Small intestine (tissue), 7 donors: Measurements from ENCODE around the gene ALDOC. TPM values are rescaled to one million over a fixed set of nuclear protein-coding genes. Genes with fewer than 3 reads are reported as not detected.

Experiments used
- DNase-seq, 2 donors: peaks; one replicate each; pipeline versions ENCODE4 v3.0.0 to v3.0.0-alpha.2; 2013
- FAIRE-seq: peaks from 2 replicates; lab custom pipeline; 2012; peaks lifted over from hg19 to GRCh38; lab: Jason Lieb, UNC
- H3K27ac ChIP-seq, 3 donors: one replicate each; pipeline ENCODE4 v1.5.1; 2013; ENCODE audit warnings: low read length in 2 of 3, mild to moderate bottlenecking in 2 of 3, control low read depth in 1 of 3, inconsistent platforms in 1 of 3, low read depth in 1 of 3, moderate library complexity in 1 of 3
- H3K27me3 ChIP-seq, 3 donors: one replicate each; pipeline ENCODE4 v1.6.1; 2013; ENCODE audit warnings: low read length in 3 of 3, inconsistent platforms in 1 of 3; ENCODE audit not compliant: control insufficient read depth in 3 of 3, insufficient read depth in 3 of 3
- H3K36me3 ChIP-seq, 3 donors: one replicate each; pipeline ENCODE4 v1.6.1; 2013; ENCODE audit warnings: low read length in 3 of 3, inconsistent platforms in 1 of 3, low read depth in 1 of 3, mild to moderate bottlenecking in 1 of 3, moderate library complexity in 1 of 3; ENCODE audit not compliant: control insufficient read depth in 3 of 3, insufficient read depth in 2 of 3
- H3K4me1 ChIP-seq, 3 donors: one replicate each; pipeline ENCODE4 v1.6.1; 2013; ENCODE audit warnings: low read length in 2 of 3, inconsistent platforms in 1 of 3, low read depth in 1 of 3, mild to moderate bottlenecking in 1 of 3, moderate library complexity in 1 of 3; ENCODE audit not compliant: control insufficient read depth in 3 of 3, insufficient read depth in 2 of 3
- H3K4me3 ChIP-seq, 3 donors: one replicate each; pipeline ENCODE4 v1.5.1; 2013; ENCODE audit warnings: low read length in 3 of 3, control low read depth in 1 of 3, inconsistent platforms in 1 of 3, low read depth in 1 of 3, mild to moderate bottlenecking in 1 of 3, moderate library complexity in 1 of 3
- H3K9me3 ChIP-seq, 2 donors: one replicate each; pipeline ENCODE4 v1.6.1; 2013; ENCODE audit warnings: low read depth in 1 of 2, low read length in 1 of 2; ENCODE audit not compliant: control insufficient read depth in 2 of 2, insufficient read depth in 1 of 2
- WGBS, 3 donors: extraction: QIAGEN DNeasy Blood & Tissue Kit; methylation state at CpG; one replicate each; pipeline ENCODE4 v1.1.7; 2013; 5-methylcytosine and 5-hydroxymethylcytosine counted together
- polyA plus RNA-seq, 4 donors: library from polyadenylated mRNA; stranded (reverse) in 3 of 4; unstranded in 1 of 4; fragments of 200-250 nt in 3 of 4; fragments of 120-200 nt in 1 of 4; gene quantifications; one replicate each; pipeline versions ENCODE4 v1.2.1 to v1.2.3, GENCODE V29; 2013
- donor health status: healthy with polysubstance abuse.
- donor health status: control.
- donor health status: control.
- donor health status: Bipolar disorder and iron deficiency.
- donor health status: healthy.

ALDOC gene
- polyA plus RNA-seq, 4 donors: 27.6 to 85.0 (median 42.9) TPM

DNA sequence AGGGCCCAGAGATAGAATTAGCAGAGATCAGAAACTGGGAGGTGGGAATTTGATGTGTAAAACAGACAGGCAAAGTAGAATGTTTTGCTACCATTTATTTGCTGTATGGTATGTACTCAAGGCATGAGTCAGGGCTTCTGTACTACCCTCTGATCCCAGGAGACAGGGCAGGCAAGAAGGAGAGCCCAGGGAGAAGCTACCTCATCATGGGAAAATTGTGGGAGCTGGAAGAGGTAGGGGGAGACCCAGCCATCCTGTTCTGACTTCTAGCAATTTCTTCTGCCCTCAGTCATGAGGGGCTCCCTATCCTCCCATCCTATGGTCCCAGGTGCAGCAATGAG, 3.7 kb downstream of the ALDOC start:
- no peak for FAIRE-seq
- no peaks in the 10 kb centered on the region for H3K9me3 ChIP-seq
- H3K27ac ChIP-seq: no peak overlapping the region
- no peak overlapping the region for H3K4me3 ChIP-seq
- peaks cover 0 to 18% (median 0%) of the 10 kb centered on the region in 3 donors for H3K36me3 ChIP-seq
- H3K4me1 ChIP-seq: peaks cover 3 to 16% (median 4%) of the 10 kb centered on the region in 3 donors
- peak in 1 of 2 donors; percentile 33 for DNase-seq
- H3K27me3 ChIP-seq: no peaks in the 10 kb centered on the region

DNA sequence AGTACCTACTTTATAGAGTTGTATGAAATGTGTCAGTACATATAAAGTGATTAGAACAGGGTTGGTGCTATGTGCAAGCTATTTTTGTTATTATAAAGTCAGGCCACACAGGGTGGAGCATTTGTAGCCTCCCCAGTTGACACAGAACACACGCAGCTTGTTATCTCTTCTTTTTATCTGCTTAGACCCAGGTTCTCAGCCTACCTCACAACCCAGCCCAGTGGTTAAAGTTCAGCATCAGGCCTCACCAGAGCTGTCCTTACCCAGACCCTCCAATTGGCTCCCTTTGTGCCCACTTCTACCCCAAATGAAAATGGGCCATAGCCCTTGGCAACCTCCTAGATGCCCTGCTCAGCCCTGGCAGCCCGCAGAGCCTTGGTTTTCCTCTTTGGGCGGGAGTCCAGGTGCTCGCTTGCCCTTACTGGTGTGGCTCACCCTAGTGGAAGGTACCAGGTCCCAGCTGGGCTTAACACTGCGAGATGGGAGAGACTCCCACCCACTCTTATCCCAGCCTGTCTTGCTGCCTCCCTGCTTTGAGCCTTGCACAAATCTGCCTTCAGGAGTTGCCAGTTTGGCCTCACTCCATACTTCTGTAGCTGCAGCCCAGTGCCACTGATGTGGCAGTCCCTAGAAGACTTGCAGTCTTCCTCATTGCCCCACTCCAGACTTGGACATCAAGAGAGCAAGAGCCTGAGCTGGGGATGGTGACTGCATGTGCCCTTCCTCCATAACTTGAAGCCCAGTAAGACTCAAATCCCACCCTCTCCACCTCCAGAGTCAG, 4.2 kb downstream of the ALDOC start:
- Histone ChIP-seq H3K4me3 (peak overlapping the region in 1 of 3 donors; percentile 82), H3K4me1 (peaks cover 3 to 16% (median 4%) of the 10 kb centered on the region in 3 donors), H3K9me3 (no peaks in the 10 kb centered on the region), H3K27ac (peak overlapping the region in 1 of 3 donors; percentile 72), H3K36me3 (peaks cover 0 to 15% (median 0%) of the 10 kb centered on the region in 3 donors), H3K27me3 (no peaks in the 10 kb centered on the region)
- DNase-seq: peak; percentile 42 to 76
- 28 to 69% (median 49%) methylated on average over 5 of the region's 5 CpGs for WGBS, 3 donors
- no peak for FAIRE-seq

DNA sequence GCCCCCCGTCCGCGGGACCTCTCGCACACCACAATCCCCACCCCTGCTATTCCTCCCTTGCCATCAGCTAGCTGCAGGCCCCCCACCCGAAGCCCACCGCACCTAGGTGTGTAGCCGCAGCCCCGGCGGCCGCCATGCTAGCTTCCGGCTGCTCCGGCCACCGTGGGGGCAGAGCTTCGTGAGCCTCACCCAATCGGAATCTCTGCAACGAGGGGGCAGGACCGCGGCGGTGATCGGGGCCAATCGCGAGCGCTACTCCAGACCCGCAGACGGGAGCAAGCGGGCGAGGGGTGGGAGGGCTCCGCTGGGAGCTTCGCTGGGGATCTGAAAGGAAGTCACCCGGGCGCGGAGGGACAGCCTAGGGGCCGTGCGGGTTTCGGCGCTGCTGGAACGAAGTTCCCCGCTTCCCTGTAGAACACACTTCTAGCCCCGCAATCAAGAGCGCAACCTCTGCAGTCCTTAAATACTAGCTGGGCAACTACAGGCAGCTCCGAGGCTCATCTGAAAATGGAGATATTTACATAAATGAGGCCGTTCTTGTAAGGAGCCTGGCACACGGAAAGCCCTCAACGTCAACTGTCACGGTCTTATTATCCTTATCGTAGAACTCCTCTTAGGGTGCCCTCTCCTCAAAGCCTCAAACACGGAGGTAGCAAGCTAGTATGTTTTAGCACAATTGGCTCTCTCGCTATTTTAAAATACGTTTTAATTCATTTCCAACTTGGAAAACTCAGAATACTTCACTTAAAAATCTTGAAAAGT, 5.2 kb downstream of the ALDOC start, which contains the start of gene PIGS:
PIGS (minus strand) TSS at position 164 of the 762 bp plus-strand sequence; CDS start at position 136, 28 bp downstream.
- no peak for FAIRE-seq
- Histone ChIP-seq H3K4me1 (peaks cover 3 to 12% (median 4%) of the 10 kb centered on the region in 3 donors), H3K4me3 (peak within 1 kb of the TSS; percentile 82 to 98 (median 84)), H3K27ac (peak within 1 kb of the TSS; percentile 57 to 86 (median 76)), H3K27me3 (no peaks in the 10 kb centered on the region), H3K9me3 (no peaks in the 10 kb centered on the region), H3K36me3 (peaks cover 0 to 15% (median 6%) of the 10 kb centered on the region in 3 donors)
- peak; percentile 94 to 96 for DNase-seq
- 0 to 1% (median 1%) methylated on average over 49 of the region's 49 CpGs for WGBS, 3 donors

DNA sequence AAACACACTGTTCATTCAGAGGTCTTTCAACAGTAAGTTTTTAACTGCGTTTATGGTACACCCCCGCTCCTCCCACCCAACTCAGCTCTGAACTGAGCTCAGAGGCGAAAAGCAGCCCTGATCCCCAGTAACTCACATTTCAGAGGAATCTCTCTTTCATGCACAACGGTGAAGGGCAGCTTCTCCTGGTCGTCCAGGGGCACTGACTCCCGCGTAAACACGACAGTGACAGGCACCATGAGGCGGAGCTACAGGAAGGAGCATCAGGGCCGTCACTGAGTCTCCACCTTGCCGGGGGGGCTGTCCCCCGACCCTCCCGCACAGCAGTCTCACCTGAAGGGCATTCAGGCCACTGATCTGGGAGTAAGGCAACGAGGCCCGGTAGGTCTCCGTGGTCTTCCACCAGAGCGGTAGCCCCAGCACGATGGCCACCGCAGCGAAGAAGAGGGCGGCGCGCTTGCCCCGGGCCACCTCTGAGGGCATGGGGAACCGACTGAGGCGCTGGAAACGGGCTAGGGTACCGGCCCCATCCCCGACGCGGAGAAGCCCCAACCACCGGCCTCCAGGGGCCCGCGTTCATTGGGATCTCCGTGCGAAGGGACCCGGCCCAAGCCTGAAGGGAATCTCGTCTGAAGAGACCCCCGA, 5.9 kb downstream of the ALDOC start:
- H3K4me3 ChIP-seq: peak overlapping the region; percentile 82 to 98 (median 84)
- peaks cover 0 to 16% (median 6%) of the 10 kb centered on the region in 3 donors for H3K36me3 ChIP-seq
- 1% methylated on average over 33 to 39 of the region's 39 CpGs for WGBS, 3 donors
- no peaks in the 10 kb centered on the region for H3K9me3 ChIP-seq
- peaks cover 3 to 12% (median 4%) of the 10 kb centered on the region in 3 donors for H3K4me1 ChIP-seq
- FAIRE-seq (no peak), DNase-seq (peak; percentile 43 to 60)
- H3K27ac ChIP-seq: peak overlapping the region; percentile 57 to 76 (median 73)
- H3K27me3 ChIP-seq: no peaks in the 10 kb centered on the region

DNA sequence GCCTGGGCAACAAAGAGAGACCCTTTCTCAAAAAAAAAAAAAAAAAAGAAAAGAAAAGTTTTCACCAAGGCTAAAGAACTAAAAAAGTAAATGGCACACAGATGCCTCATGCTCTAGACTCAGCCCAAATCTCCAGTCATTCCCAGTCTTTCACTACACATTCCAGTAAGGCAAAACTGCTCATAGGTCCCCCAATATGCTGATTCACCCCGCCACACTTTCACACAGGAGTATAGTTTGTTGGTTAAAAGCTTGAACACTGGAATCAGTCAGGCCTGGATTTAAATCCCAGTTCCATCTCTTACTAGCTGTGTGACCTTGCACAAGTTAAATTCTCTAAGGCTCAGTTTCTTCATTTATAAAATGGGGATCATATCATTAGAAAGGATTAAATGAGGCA, 7.2 kb downstream of the ALDOC start:
- H3K27ac ChIP-seq: no peak overlapping the region
- DNase-seq: no peak
- no peak overlapping the region for H3K4me3 ChIP-seq
- no peak for FAIRE-seq
- H3K4me1 ChIP-seq: peaks cover 3 to 12% (median 4%) of the 10 kb centered on the region in 3 donors
- peaks cover 0 to 21% (median 6%) of the 10 kb centered on the region in 3 donors for H3K36me3 ChIP-seq
- H3K27me3 ChIP-seq: no peaks in the 10 kb centered on the region
- 96 to 98% (median 96%) methylated on average over 1 of the region's 1 CpG for WGBS, 3 donors
- no peaks in the 10 kb centered on the region for H3K9me3 ChIP-seq

DNA sequence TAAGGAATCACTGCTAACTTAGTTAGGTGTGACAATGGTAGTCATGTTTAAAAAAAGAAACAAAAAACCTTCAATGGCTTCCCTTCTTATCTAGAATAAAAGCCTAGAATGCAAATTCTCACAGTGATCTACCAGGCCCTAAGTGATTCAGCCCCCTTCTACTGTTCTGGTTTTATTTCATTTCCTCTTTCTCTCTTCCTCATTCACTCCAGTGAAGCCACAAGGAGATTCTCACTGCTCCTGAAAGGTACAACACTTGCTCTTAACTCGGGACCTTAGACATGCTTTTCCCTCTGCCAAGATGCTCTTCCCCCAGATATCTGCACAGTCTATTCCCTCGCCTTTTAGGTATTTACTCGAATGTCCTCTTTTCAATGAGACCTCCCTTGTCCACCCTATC, 9.1 kb downstream of the ALDOC start:
- no peak overlapping the region for H3K27ac ChIP-seq
- H3K9me3 ChIP-seq: no peaks in the 10 kb centered on the region
- no peaks in the 10 kb centered on the region for H3K27me3 ChIP-seq
- peaks cover 0 to 30% (median 13%) of the 10 kb centered on the region in 3 donors for H3K36me3 ChIP-seq
- no peak for FAIRE-seq
- no peak overlapping the region for H3K4me3 ChIP-seq
- no peak for DNase-seq
- WGBS, 3 donors: 78 to 85% (median 81%) methylated on average over 3 of the region's 3 CpGs
- peaks cover 1 to 9% (median 4%) of the 10 kb centered on the region in 3 donors for H3K4me1 ChIP-seq

DNA sequence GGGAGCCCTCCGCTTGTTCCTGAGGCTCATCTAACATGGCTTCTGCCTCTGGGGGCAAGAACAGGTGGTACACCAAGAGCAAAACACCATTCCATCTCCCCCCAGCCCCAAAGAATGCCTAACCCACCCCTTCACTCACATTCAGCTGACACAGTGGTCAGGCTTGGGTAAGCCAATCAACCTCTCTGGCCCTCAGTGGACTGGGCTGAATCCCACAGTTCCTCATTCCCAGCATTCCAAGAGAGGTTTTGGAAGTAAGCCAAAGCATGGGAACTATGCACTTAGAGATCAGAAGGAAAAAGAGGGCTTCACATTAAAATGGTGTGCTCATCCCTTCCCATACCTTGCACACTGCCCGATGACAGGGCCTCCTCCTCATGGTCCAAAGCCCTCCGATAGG, 13.2 kb downstream of the ALDOC start:
- WGBS, 3 donors: 90 to 100% (median 92%) methylated on average over 3 of the region's 3 CpGs
- Histone ChIP-seq H3K4me1 (no peaks in the 10 kb centered on the region), H3K4me3 (no peak overlapping the region), H3K27me3 (no peaks in the 10 kb centered on the region), H3K36me3 (peaks cover 9 to 52% (median 22%) of the 10 kb centered on the region in 3 donors), H3K9me3 (no peaks in the 10 kb centered on the region), H3K27ac (no peak overlapping the region)
- DNase-seq (no peak), FAIRE-seq (no peak)

DNA sequence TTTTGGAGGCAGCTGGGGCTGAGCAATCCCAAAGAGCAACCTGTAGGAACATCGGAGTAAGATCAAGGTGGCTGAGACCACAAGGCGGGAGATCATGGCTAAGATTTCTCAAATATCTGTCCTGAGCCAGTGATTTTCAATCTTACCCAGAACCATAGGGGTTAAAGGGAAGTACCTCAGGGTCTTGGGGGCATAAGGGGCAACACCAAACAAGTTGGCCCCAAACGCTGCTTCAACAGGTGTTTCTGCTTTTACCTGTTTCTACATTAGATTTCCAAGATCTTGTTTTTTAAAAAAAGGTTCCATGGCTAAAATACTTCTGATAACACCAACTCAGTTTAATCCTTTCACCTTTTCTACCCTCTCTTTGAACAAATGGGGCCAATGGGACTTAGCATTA, 21.7 kb downstream of the ALDOC start:
- FAIRE-seq (no peak), DNase-seq (no peak)
- H3K4me3 ChIP-seq: no peak overlapping the region
- no peak overlapping the region for H3K27ac ChIP-seq
- no peaks in the 10 kb centered on the region for H3K27me3 ChIP-seq
- no peaks in the 10 kb centered on the region for H3K9me3 ChIP-seq
- peaks cover 0 to 35% (median 0%) of the 10 kb centered on the region in 3 donors for H3K4me1 ChIP-seq
- WGBS, 3 donors: 96 to 100% (median 99%) methylated on average over 3 of the region's 3 CpGs
- H3K36me3 ChIP-seq: peaks cover 3 to 57% (median 15%) of the 10 kb centered on the region in 3 donors
